ENCODE results near the gene GHRHR. TPM values are rescaled to one million over a fixed set of nuclear protein-coding genes. Genes with fewer than 3 reads are reported as not detected.

GHRHR gene
- polyA plus RNA-seq, 1 donor from 2014 or later = not detected

GRCh38 chr7:30970074-30970473, 6.3 kb downstream of the GHRHR start:
- TF ChIP-seq REST (IDR thresholded peaks at IDR 0.05; ENCODE audit: borderline replicate concordance) (no peak), TAF1 (IDR thresholded peaks at IDR 0.05; ENCODE audit: low read depth) (no peak), RAD21 (conservative IDR thresholded peaks at IDR 0.05) (no peak), SMC3 (conservative IDR thresholded peaks at IDR 0.05; ENCODE audit: poor library complexity) (no peak), POLR2AphosphoS5 (IDR thresholded peaks at IDR 0.05) (no peak), EZH2 (IDR thresholded peaks at IDR 0.05; ENCODE audit: borderline replicate concordance, insufficient read depth, low read length, poor library complexity, severe bottlenecking) (no peak), EP300 (conservative IDR thresholded peaks at IDR 0.05; ENCODE audit: poor library complexity, severe bottlenecking) (no peak), CTCF (IDR thresholded peaks at IDR 0.05; ENCODE audit: poor library complexity, severe bottlenecking) (no peak)
- Histone ChIP-seq H4K20me1 (ENCODE audit: insufficient read depth) (no peaks in the 10 kb centered on the region), H3K27me3 (ENCODE audit: insufficient read depth, low read depth, low read length) (no peaks in the 10 kb centered on the region)

GRCh38 chr7:30970594-30971094, 6.9 kb downstream of the GHRHR start:
- Histone ChIP-seq H4K20me1 (ENCODE audit: insufficient read depth) (no peaks in the 10 kb centered on the region), H3F3A (ENCODE audit: insufficient read depth, low read length, poor library complexity, severe bottlenecking) (no peaks in the 10 kb centered on the region), H3K27me3 (ENCODE audit: insufficient read depth, low read depth, low read length) (no peaks in the 10 kb centered on the region), H3K9me2 (ENCODE audit: insufficient read depth, low read length) (no peaks in the 10 kb centered on the region), H3K4me3 (ENCODE audit: low read length) (no peak overlapping the region), H3K9ac (ENCODE audit: low read length) (no peak overlapping the region), H3K27ac (ENCODE audit: low read length) (no peak overlapping the region), H2AFZ (ENCODE audit: low read depth, low read length) (no peak overlapping the region), H3K9me3 (ENCODE audit: low read length) (no peaks in the 10 kb centered on the region), H3K79me2 (replicated peaks; ENCODE audit: insufficient read depth, low read length) (no peaks in the 10 kb centered on the region), H3K36me3 (ENCODE audit: insufficient read depth, low read length) (no peaks in the 10 kb centered on the region), H3K4me2 (ENCODE audit: low read length) (no peak overlapping the region)
- TF ChIP-seq POLR2AphosphoS5 (IDR thresholded peaks at IDR 0.05) (no peak), REST (IDR thresholded peaks at IDR 0.05; ENCODE audit: borderline replicate concordance) (no peak), SMC3 (conservative IDR thresholded peaks at IDR 0.05; ENCODE audit: poor library complexity) (no peak), TAF1 (IDR thresholded peaks at IDR 0.05; ENCODE audit: low read depth) (no peak)

More at GRCh38 chr7:30970074-30970473, 6.3 kb downstream of the GHRHR start:
- H3K4me2 ChIP-seq (ENCODE audit: low read length) = no peak overlapping the region
- no peaks in the 10 kb centered on the region for H3K79me2 ChIP-seq (replicated peaks; ENCODE audit: insufficient read depth, low read length)
- H3K4me3 ChIP-seq (ENCODE audit: low read length) = no peak overlapping the region
- no peaks in the 10 kb centered on the region for H3K9me3 ChIP-seq (ENCODE audit: low read length)
- H3K9ac ChIP-seq (ENCODE audit: low read length) = no peak overlapping the region
- H3K27ac ChIP-seq (ENCODE audit: low read length) = no peak overlapping the region
- no peaks in the 10 kb centered on the region for H3F3A ChIP-seq (ENCODE audit: insufficient read depth, low read length, poor library complexity, severe bottlenecking)
- no peaks in the 10 kb centered on the region for H3K36me3 ChIP-seq (ENCODE audit: insufficient read depth, low read length)
- no peak overlapping the region for H2AFZ ChIP-seq (ENCODE audit: low read depth, low read length)
- no peaks in the 10 kb centered on the region for H3K9me2 ChIP-seq (ENCODE audit: insufficient read depth, low read length)

Measured in neural cell (in vitro differentiated cells).